Measurements from ENCODE around the gene KBTBD6. TPM values are rescaled to one million over a fixed set of nuclear protein-coding genes. Genes with fewer than 3 reads are reported as not detected.

KBTBD6 gene
- total and polyA plus RNA-seq, 2 of the 13 experiments (the other 11 are each of a cell fraction or from before 2014, with no cell fraction given) = 4.4 to 12.0 TPM

- TF ChIP-seq ZNF639 (CRISPR knock-in tag; conservative IDR thresholded peaks at IDR 0.05) (peak; percentile 69; the same call in 1 of the 2 replicates), NCOR1 (IDR thresholded peaks at IDR 0.05; ENCODE audit: borderline replicate concordance, low read length) (no peak), KLF9 (CRISPR knock-in tag; IDR thresholded peaks at IDR 0.05; ENCODE audit: low read depth) (no peak), SMC3 (IDR thresholded peaks at IDR 0.05; ENCODE audit: low read length) (no peak), RFX1 (IDR thresholded peaks at IDR 0.05) (no peak), SNAPC2 (CRISPR knock-in tag; IDR thresholded peaks at IDR 0.05) (no peak), IRF9 (CRISPR knock-in tag; IDR thresholded peaks at IDR 0.05; ENCODE audit: borderline replicate concordance) (no peak), REST (IDR thresholded peaks at IDR 0.05; ENCODE audit: borderline replicate concordance in 1 of 2, low read depth in 1 of 2, low read length in 2 of 2) (peak in 1 of 2 experiments; percentile 17; a peak in 1 of 4 replicates), TOPORS (CRISPR knock-in tag; IDR thresholded peaks at IDR 0.05) (no peak), HNF4G (IDR thresholded peaks at IDR 0.05; ENCODE audit: borderline replicate concordance, low read depth, low read length) (no peak), HNF4G (CRISPR knock-in tag; IDR thresholded peaks at IDR 0.05; ENCODE audit: borderline replicate concordance, low read depth) (0 out of 2 replicates have a peak, but pooled peaks have one; percentile 21), ADNP (CRISPR knock-in tag; IDR thresholded peaks at IDR 0.05) (no peak), GZF1 (CRISPR knock-in tag; IDR thresholded peaks at IDR 0.05) (no peak), UBTF (CRISPR knock-in tag; IDR thresholded peaks at IDR 0.05) (peak; percentile 71), POLR2A (IDR thresholded peaks at IDR 0.05; ENCODE audit: insufficient read depth in 1 of 2, low read depth in 2 of 2, low read length in 2 of 2) (peak; percentile 82 to 88), NKX3-1 (CRISPR knock-in tag; IDR thresholded peaks at IDR 0.05) (no peak)
- TF ChIP-seq, protein P1, sequence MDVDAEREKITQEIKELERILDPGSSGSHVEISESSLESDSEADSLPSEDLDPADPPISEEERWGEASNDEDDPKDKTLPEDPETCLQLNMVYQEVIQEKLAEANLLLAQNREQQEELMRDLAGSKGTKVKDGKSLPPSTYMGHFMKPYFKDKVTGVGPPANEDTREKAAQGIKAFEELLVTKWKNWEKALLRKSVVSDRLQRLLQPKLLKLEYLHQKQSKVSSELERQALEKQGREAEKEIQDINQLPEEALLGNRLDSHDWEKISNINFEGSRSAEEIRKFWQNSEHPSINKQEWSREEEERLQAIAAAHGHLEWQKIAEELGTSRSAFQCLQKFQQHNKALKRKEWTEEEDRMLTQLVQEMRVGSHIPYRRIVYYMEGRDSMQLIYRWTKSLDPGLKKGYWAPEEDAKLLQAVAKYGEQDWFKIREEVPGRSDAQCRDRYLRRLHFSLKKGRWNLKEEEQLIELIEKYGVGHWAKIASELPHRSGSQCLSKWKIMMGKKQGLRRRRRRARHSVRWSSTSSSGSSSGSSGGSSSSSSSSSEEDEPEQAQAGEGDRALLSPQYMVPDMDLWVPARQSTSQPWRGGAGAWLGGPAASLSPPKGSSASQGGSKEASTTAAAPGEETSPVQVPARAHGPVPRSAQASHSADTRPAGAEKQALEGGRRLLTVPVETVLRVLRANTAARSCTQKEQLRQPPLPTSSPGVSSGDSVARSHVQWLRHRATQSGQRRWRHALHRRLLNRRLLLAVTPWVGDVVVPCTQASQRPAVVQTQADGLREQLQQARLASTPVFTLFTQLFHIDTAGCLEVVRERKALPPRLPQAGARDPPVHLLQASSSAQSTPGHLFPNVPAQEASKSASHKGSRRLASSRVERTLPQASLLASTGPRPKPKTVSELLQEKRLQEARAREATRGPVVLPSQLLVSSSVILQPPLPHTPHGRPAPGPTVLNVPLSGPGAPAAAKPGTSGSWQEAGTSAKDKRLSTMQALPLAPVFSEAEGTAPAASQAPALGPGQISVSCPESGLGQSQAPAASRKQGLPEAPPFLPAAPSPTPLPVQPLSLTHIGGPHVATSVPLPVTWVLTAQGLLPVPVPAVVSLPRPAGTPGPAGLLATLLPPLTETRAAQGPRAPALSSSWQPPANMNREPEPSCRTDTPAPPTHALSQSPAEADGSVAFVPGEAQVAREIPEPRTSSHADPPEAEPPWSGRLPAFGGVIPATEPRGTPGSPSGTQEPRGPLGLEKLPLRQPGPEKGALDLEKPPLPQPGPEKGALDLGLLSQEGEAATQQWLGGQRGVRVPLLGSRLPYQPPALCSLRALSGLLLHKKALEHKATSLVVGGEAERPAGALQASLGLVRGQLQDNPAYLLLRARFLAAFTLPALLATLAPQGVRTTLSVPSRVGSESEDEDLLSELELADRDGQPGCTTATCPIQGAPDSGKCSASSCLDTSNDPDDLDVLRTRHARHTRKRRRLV (CRISPR knock-in tag; IDR thresholded peaks at IDR 0.05) = no peak
These were observed at the start of gene KBTBD6 (continued) for GRCh38 chr13:41132512-41133152.

Measured in HepG2 (cell line).